Articular chondrocyte of knee joint (primary cell): ENCODE measurements around the gene AGXT. TPM values are rescaled to one million over a fixed set of nuclear protein-coding genes. Genes with fewer than 3 reads are reported as not detected.

ENCODE experiments used
- total RNA-seq: library from RNA; depleted of rRNA; stranded (reverse); fragments of >200 nt; gene quantifications from 2 replicates; pipeline ENCODE4 v1.2.3, GENCODE V29; 2012

AGXT gene
- total RNA-seq, result not detected in 2 replicates

GRCh38 chr2:240868286-240869108 lies at the start of gene AGXT:
AGXT (plus strand) TSS chr2:240868824; CDS start chr2:240868866, 42 bp downstream.

GRCh38 chr2:240819858-240820606 lies 48.6 kb upstream of the AGXT start, which contains the start of gene KIF1A:
KIF1A (minus strand) TSS chr2:240820219; CDS start chr2:240797752, 22,467 bp downstream.

GRCh38 chr2:240895656-240896388 lies 27.2 kb downstream of the AGXT start, which contains the start of gene MAB21L4:
MAB21L4 (minus strand) TSS chr2:240896156; CDS start chr2:240895997, 159 bp downstream.

GRCh38 chr2:240906141-240906910 lies 37.7 kb downstream of the AGXT start, which contains the start of gene CROCC2:
CROCC2 (plus strand) TSS chr2:240906336; CDS start chr2:240906514, 178 bp downstream.

Other genes starting within 250 kb of the AGXT start
- gene GPR35, start 243.3 kb upstream of the AGXT start, total RNA-seq, result 0.54 and 0.65 TPM in 2 replicates
- not detected in 2 replicates for gene AQP12B, start 185.9 kb upstream of the AGXT start, total RNA-seq
- not detected in 2 replicates for gene AQP12A, start 177.0 kb upstream of the AGXT start, total RNA-seq
- gene KIF1A, start 48.6 kb upstream of the AGXT start, total RNA-seq, result under 0.01 TPM in 1 of 2 replicates, not detected in the other
- gene MAB21L4, start 27.3 kb downstream of the AGXT start, total RNA-seq, result not detected in 2 replicates
- gene CROCC2, start 37.5 kb downstream of the AGXT start, total RNA-seq, result under 0.01 TPM in 2 replicates
- 52.8 and 59.3 TPM in 2 replicates for gene SNED1, start 129.8 kb downstream of the AGXT start, total RNA-seq
- gene MTERF4, start 233.5 kb downstream of the AGXT start, total RNA-seq, result 32.5 and 39.1 TPM in 2 replicates